Bronchial epithelial cell (primary cell): Measurements from ENCODE around the gene C17orf113. TPM values are rescaled to one million over a fixed set of nuclear protein-coding genes. Genes with fewer than 3 reads are reported as not detected.

ENCODE experiments used
- DNase-seq: peaks from one replicate; pipeline ENCODE4 v3.0.0-alpha.2; 2010; ENCODE audit warnings: low read depth
- FAIRE-seq: peaks from 2 replicates; lab custom pipeline; 2011; peaks lifted over from hg19 to GRCh38; lab: Jason Lieb, UNC
- H3K27me3 ChIP-seq: 2 replicates; pipeline ENCODE4 v1.5.1; 2011; ENCODE audit warnings: low read length; ENCODE audit not compliant: control insufficient read depth, insufficient read depth
- H3K36me3 ChIP-seq: 2 replicates; pipeline ENCODE4 v1.5.1; 2011; ENCODE audit warnings: low read length; ENCODE audit not compliant: control insufficient read depth, insufficient read depth
- H3K4me3 ChIP-seq: 2 replicates; pipeline ENCODE4 v1.5.1; 2011; ENCODE audit warnings: mild to moderate bottlenecking, low read depth, low read length, control low read depth
- total RNA-seq: library from RNA; depleted of rRNA; stranded (reverse); fragments of >200 nt; gene quantifications from 2 replicates; pipeline ENCODE4 v1.2.1, GENCODE V29; 2014
- TF ChIP-seq, protein P1 (sequence below): IDR thresholded peaks from 2 replicates; pipeline ENCODE4 v1.5.1; 2011; ENCODE audit warnings: mild to moderate bottlenecking, moderate library complexity, low read length, control low read depth, inconsistent platforms; ENCODE audit not compliant: insufficient read depth, severe bottlenecking

Gene C17orf113
- total RNA-seq, 1 donor from 2014 or later: 0.26 TPM

- FAIRE-seq (no peak), DNase-seq (no peak)
- no peak overlapping the region for H3K4me3 ChIP-seq
- no peaks in the 10 kb centered on the region for H3K27me3 ChIP-seq
- H3K36me3 ChIP-seq: no peaks in the 10 kb centered on the region
- TF ChIP-seq, protein P1, sequence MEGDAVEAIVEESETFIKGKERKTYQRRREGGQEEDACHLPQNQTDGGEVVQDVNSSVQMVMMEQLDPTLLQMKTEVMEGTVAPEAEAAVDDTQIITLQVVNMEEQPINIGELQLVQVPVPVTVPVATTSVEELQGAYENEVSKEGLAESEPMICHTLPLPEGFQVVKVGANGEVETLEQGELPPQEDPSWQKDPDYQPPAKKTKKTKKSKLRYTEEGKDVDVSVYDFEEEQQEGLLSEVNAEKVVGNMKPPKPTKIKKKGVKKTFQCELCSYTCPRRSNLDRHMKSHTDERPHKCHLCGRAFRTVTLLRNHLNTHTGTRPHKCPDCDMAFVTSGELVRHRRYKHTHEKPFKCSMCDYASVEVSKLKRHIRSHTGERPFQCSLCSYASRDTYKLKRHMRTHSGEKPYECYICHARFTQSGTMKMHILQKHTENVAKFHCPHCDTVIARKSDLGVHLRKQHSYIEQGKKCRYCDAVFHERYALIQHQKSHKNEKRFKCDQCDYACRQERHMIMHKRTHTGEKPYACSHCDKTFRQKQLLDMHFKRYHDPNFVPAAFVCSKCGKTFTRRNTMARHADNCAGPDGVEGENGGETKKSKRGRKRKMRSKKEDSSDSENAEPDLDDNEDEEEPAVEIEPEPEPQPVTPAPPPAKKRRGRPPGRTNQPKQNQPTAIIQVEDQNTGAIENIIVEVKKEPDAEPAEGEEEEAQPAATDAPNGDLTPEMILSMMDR: no peak
Measured at GRCh38 chr17:42042598-42043319, 7.6 kb downstream of the C17orf113 start.

GRCh38 chr17:42041619-42042018 is 8.8 kb downstream of the C17orf113 start:
- DNase-seq: no peak
- Histone ChIP-seq H3K4me3 (no peak overlapping the region), H3K36me3 (no peaks in the 10 kb centered on the region), H3K27me3 (no peaks in the 10 kb centered on the region)
- TF ChIP-seq, protein P1: no peak
- no peak for FAIRE-seq

DNA sequence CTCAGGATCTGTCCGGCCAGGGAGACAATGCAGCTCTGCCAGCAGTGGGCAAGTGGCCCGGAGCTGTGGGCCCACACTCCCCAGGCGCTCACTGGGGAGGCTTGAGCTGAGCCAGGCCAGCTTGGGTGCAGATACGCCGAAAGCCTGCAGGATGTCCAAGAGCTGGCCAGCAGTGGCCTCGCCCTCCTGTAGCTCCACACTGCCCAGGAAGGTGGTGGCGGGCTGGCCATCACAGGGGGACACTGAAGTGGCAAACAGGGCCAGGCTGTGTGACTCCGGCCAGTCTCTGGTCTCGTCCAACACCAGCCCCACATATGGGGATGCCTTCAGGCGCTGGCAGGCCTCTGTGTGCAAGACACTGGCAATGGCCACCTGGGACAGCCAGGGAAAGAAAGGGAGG is 9.6 kb downstream of the C17orf113 start:
- Histone ChIP-seq H3K27me3 (no peaks in the 10 kb centered on the region), H3K4me3 (no peak overlapping the region), H3K36me3 (no peaks in the 10 kb centered on the region)
- TF ChIP-seq, protein P1: no peak
- FAIRE-seq (no peak), DNase-seq (no peak)

DNA sequence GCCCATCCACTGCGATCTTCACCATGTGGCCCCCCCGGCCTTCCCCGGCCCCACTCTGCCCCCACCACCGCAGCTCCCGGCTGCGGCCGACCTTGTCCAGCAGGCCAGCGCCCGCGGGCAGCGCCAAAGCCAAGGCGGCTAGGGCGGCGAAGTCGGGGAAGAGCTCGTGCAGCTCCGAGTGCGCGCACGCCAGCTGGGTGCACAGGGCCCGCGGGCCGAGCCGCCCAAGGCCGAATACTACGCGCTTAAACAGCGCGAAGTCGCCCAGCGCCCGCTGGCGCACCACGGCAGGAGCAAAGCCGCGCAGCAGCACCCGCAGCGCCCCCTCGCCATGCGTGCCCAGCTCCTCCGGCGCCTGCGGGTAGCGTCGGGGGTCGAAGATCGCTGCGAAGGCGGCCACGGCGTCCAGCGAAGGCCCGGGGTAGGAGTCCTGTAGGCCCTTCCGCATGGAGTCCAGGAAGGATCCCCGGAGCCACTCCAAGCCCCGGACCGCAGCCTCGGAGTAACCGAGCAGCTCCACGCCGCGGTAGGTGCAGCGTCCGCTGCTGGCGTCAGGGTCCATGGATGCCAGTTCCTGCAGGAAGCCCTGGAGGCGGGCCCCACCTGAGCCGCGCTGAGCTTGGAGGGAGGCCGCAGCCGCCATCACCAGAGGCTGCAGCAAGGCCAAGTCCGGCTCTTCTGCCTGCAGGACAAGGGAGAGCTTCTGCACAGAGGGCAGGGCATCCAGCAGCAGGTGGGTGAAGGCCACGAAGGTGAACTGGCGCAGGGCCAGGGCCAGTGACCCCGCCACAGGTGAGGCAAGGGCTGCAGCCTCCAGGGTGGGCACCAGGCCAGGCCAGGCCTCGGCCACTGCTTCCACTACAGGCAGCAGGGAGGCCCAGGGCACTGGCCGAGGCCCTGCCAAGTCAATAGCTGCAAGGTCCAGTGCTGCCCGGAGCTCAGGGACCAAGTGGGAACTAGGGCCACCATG is 10.3 kb downstream of the C17orf113 start:
- H3K4me3 ChIP-seq: no peak overlapping the region
- TF ChIP-seq, protein P1: no peak
- no peaks in the 10 kb centered on the region for H3K36me3 ChIP-seq
- DNase-seq (no peak), FAIRE-seq (no peak)
- H3K27me3 ChIP-seq: no peaks in the 10 kb centered on the region

- no peak for DNase-seq
- no peaks in the 10 kb centered on the region for H3K36me3 ChIP-seq
- TF ChIP-seq, protein P1: no peak
- peak; percentile 72 for FAIRE-seq
- H3K4me3 ChIP-seq: no peak overlapping the region
- no peaks in the 10 kb centered on the region for H3K27me3 ChIP-seq
Measured at GRCh38 chr17:42038221-42038973, 12.0 kb downstream of the C17orf113 start.
